ENCODE measurements around the gene ARNT2.
A peak's percentile ranks its signal among the peaks of the same experiment; 100 is the strongest.

The ARNT2 gene

DNA sequence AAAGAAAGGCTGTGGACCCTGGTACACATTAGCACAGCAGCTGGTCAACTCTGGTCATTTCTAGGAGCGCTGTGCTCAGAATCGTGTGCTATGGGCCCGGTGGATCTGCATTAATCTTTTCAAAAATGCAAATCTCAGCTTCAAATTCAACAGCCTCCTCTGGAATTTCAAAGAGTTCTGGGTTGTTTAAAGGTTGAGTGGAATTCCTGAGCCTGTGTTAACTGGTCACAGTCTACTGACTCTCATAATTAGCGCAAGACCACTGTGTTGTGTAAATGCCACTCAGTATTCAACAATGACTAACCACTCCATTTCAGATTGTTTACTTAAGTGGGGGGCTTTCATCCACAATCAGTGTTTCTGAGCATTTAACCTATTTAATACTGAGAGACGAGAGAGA lies 2.7 kb upstream of the ARNT2 start:
- H4K20me1 ChIP-seq (ENCODE audit: insufficient read depth), result no peaks in the 10 kb centered on the region
- H3K4me3 ChIP-seq (IDR thresholded peaks at IDR 0.05; ENCODE audit: insufficient read depth, low read depth, low read length), result no peak overlapping the region
- H3K27ac ChIP-seq, result no peak overlapping the region
- no peak overlapping the region for H3K4me2 ChIP-seq
- no peaks in the 10 kb centered on the region for H3K27me3 ChIP-seq (ENCODE audit: insufficient read depth, low read depth)
- H3K9ac ChIP-seq, result no peak overlapping the region
- TF ChIP-seq, protein P1, sequence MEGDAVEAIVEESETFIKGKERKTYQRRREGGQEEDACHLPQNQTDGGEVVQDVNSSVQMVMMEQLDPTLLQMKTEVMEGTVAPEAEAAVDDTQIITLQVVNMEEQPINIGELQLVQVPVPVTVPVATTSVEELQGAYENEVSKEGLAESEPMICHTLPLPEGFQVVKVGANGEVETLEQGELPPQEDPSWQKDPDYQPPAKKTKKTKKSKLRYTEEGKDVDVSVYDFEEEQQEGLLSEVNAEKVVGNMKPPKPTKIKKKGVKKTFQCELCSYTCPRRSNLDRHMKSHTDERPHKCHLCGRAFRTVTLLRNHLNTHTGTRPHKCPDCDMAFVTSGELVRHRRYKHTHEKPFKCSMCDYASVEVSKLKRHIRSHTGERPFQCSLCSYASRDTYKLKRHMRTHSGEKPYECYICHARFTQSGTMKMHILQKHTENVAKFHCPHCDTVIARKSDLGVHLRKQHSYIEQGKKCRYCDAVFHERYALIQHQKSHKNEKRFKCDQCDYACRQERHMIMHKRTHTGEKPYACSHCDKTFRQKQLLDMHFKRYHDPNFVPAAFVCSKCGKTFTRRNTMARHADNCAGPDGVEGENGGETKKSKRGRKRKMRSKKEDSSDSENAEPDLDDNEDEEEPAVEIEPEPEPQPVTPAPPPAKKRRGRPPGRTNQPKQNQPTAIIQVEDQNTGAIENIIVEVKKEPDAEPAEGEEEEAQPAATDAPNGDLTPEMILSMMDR (conservative IDR thresholded peaks at IDR 0.05; ENCODE audit: low read depth, low read length), result no peak
- H3K4me1 ChIP-seq (ENCODE audit: low read depth, poor library complexity, severe bottlenecking), result no peaks in the 10 kb centered on the region
- no peaks in the 10 kb centered on the region for H3K79me2 ChIP-seq (ENCODE audit: insufficient read depth, low read depth)
- H2AFZ ChIP-seq (ENCODE audit: low read depth), result no peak overlapping the region
- H3K36me3 ChIP-seq (ENCODE audit: insufficient read depth), result no peaks in the 10 kb centered on the region

DNA sequence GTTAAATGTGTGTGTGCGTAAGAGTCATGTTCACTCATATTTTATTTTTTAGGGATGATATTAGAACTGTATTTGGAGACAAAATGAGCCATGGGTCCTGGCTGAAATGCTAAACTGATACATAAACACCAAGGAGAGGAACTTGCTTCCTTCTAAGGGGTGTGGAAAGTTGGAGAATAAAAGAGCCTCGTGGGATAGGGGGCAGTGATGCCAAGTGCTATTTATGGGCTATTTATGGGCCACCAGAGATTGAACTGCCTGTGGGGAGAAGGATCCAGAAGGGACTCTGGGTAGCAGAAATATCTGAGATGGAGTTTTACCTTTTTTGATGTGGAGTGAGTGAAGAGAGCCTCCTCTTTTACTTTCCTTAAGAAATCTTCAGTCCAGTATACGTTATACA lies 1.8 kb upstream of the ARNT2 start:
- Histone ChIP-seq H3K9ac (no peak overlapping the region), H3K36me3 (ENCODE audit: insufficient read depth) (no peaks in the 10 kb centered on the region), H3K27ac (no peak overlapping the region), H3K4me1 (ENCODE audit: low read depth, poor library complexity, severe bottlenecking) (no peaks in the 10 kb centered on the region), H2AFZ (ENCODE audit: low read depth) (no peak overlapping the region), H3K4me2 (no peak overlapping the region), H3K27me3 (ENCODE audit: insufficient read depth, low read depth) (no peaks in the 10 kb centered on the region), H3K4me3 (IDR thresholded peaks at IDR 0.05; ENCODE audit: insufficient read depth, low read depth, low read length) (no peak overlapping the region), H3K79me2 (ENCODE audit: insufficient read depth, low read depth) (no peaks in the 10 kb centered on the region), H4K20me1 (ENCODE audit: insufficient read depth) (no peaks in the 10 kb centered on the region)
- TF ChIP-seq, protein P1 (conservative IDR thresholded peaks at IDR 0.05; ENCODE audit: low read depth, low read length), result no peak

DNA sequence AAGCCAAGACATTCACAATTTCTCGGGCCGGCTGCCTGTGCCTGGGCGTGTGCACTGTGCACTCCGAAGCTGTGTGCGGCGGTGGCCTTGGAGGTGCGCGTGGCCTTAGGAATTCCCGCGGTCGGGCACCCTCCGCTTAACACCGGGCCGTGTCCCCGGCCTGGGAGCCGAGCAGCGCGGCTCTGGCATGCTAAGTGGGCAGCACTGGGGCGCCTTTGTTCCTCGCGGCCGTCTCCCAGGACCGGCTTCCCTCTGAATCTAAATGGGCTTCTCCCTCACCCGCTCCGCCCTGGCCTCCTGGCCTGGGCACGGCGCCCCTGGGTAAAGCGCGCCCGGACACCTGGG lies 498 bp upstream of the ARNT2 start:
- Histone ChIP-seq H3K27me3 (ENCODE audit: insufficient read depth, low read depth) (no peaks in the 10 kb centered on the region), H3K79me2 (ENCODE audit: insufficient read depth, low read depth) (no peaks in the 10 kb centered on the region), H3K27ac (no peak overlapping the region), H3K4me3 (IDR thresholded peaks at IDR 0.05; ENCODE audit: insufficient read depth, low read depth, low read length) (no peak overlapping the region), H3K4me2 (no peak overlapping the region), H3K36me3 (ENCODE audit: insufficient read depth) (no peaks in the 10 kb centered on the region), H3K9ac (no peak overlapping the region), H3K4me1 (ENCODE audit: low read depth, poor library complexity, severe bottlenecking) (no peaks in the 10 kb centered on the region), H4K20me1 (ENCODE audit: insufficient read depth) (no peaks in the 10 kb centered on the region), H2AFZ (ENCODE audit: low read depth) (peak overlapping the region; percentile 38; the same call in 1 of the 2 replicates)
- TF ChIP-seq, protein P1 (conservative IDR thresholded peaks at IDR 0.05; ENCODE audit: low read depth, low read length), result no peak

DNA sequence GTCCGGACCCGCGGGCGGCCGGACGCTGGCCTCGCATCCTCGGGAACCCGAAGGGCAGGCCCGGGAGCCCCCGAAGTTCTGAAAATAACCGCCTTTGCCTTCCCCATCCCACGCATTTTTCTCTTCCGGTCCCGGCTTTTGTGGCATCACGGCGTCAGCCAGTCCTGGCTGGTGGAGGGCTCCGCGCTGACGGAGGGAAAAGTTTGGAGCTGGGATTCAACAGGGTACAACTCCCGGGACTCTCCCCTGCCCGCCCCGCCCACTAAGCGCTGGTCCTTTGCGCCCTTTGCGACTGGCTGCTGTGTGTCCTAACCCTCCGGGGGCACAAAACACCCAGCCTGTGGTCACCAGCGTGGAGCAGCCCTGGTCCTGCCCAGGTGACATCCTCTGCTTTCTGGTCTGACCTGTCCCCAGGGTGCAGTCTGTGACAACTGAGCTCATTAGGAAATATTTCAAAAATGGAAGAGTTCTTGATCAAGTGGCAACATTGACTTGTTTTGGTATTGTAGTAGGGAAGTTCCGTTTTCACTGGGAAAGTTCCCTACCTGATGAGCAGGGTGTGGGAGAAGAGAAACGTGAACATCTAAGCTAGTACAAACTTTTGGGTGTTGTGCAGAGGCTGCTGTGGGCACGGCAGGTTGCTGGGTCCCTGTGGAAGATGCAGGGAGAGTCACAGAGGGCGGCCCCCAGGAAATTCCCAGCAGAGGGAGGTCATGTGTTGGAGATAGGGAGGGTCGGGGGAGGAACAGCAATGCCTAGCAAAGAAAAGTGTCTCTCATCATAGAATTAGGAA lies 775 bp downstream of the ARNT2 start:
- H3K36me3 ChIP-seq (ENCODE audit: insufficient read depth), result no peaks in the 10 kb centered on the region
- H3K27me3 ChIP-seq (ENCODE audit: insufficient read depth, low read depth), result no peaks in the 10 kb centered on the region
- TF ChIP-seq, protein P1 (conservative IDR thresholded peaks at IDR 0.05; ENCODE audit: low read depth, low read length), result no peak
- H3K27ac ChIP-seq, result no peak overlapping the region
- H3K4me2 ChIP-seq, result no peak overlapping the region
- no peaks in the 10 kb centered on the region for H4K20me1 ChIP-seq (ENCODE audit: insufficient read depth)
- no peaks in the 10 kb centered on the region for H3K4me1 ChIP-seq (ENCODE audit: low read depth, poor library complexity, severe bottlenecking)
- no peaks in the 10 kb centered on the region for H3K79me2 ChIP-seq (ENCODE audit: insufficient read depth, low read depth)
- no peak overlapping the region for H3K9ac ChIP-seq
- no peak overlapping the region for H2AFZ ChIP-seq (ENCODE audit: low read depth)
- H3K4me3 ChIP-seq (IDR thresholded peaks at IDR 0.05; ENCODE audit: insufficient read depth, low read depth, low read length), result no peak overlapping the region

Data from KMS-11 (cell line).